HUES64 (cell line): Measurements from ENCODE around the gene SAP30BP.

Source experiments
- H3K27ac ChIP-seq: 2 replicates; pipeline ENCODE4 v1.7.0; 2013; ENCODE audit warnings: low read depth, low read length, inconsistent platforms
- H3K27me3 ChIP-seq: 2 replicates; pipeline ENCODE4 v1.6.1; 2013; ENCODE audit warnings: mild to moderate bottlenecking, low read length; ENCODE audit not compliant: insufficient read depth
- H3K36me3 ChIP-seq: 2 replicates; pipeline ENCODE4 v1.6.1; 2013; ENCODE audit warnings: mild to moderate bottlenecking, low read length; ENCODE audit not compliant: insufficient read depth
- H3K4me1 ChIP-seq: 2 replicates; pipeline ENCODE4 v1.6.1; 2013; ENCODE audit warnings: mild to moderate bottlenecking, low read length, moderate library complexity; ENCODE audit not compliant: insufficient read depth
- H3K4me3 ChIP-seq: 2 replicates; pipeline ENCODE4 v1.5.1; 2013; ENCODE audit warnings: mild to moderate bottlenecking, low read length, moderate library complexity
- H3K9ac ChIP-seq: 2 replicates; pipeline ENCODE4 v1.6.1; 2013; ENCODE audit warnings: mild to moderate bottlenecking, low read depth, low read length
- H3K9me3 ChIP-seq: 2 replicates; pipeline ENCODE4 v1.6.1; 2013; ENCODE audit warnings: low read depth, low read length; ENCODE audit not compliant: insufficient read depth
- WGBS: fragments of 150-250, 120-280 bp; methylation state at CpG from one replicate; pipeline ENCODE4 v1.1.7; 2013; ENCODE audit warnings: missing lambda C conversion rate; 5-methylcytosine and 5-hydroxymethylcytosine counted together

SAP30BP gene

GRCh38 chr17:75722076-75722475 is 54.9 kb downstream of the SAP30BP start:
- WGBS = 88% methylated on average over 5 of the region's 5 CpGs
- Histone ChIP-seq H3K4me3 (no peak overlapping the region; the same call in 1 of the 2 replicates), H3K27ac (no peak overlapping the region), H3K9ac (no peak overlapping the region), H3K4me1 (no peaks in the 10 kb centered on the region), H3K9me3 (no peaks in the 10 kb centered on the region), H3K27me3 (peaks cover 39% of the 10 kb centered on the region), H3K36me3 (no peaks in the 10 kb centered on the region)

GRCh38 chr17:75722542-75723095 is 55.5 kb downstream of the SAP30BP start:
- Histone ChIP-seq H3K27ac (no peak overlapping the region), H3K36me3 (no peaks in the 10 kb centered on the region), H3K4me1 (no peaks in the 10 kb centered on the region), H3K9me3 (no peaks in the 10 kb centered on the region), H3K27me3 (peaks cover 39% of the 10 kb centered on the region), H3K4me3 (no peak overlapping the region), H3K9ac (no peak overlapping the region)
- 94% methylated on average over 9 of the region's 9 CpGs for WGBS

DNA sequence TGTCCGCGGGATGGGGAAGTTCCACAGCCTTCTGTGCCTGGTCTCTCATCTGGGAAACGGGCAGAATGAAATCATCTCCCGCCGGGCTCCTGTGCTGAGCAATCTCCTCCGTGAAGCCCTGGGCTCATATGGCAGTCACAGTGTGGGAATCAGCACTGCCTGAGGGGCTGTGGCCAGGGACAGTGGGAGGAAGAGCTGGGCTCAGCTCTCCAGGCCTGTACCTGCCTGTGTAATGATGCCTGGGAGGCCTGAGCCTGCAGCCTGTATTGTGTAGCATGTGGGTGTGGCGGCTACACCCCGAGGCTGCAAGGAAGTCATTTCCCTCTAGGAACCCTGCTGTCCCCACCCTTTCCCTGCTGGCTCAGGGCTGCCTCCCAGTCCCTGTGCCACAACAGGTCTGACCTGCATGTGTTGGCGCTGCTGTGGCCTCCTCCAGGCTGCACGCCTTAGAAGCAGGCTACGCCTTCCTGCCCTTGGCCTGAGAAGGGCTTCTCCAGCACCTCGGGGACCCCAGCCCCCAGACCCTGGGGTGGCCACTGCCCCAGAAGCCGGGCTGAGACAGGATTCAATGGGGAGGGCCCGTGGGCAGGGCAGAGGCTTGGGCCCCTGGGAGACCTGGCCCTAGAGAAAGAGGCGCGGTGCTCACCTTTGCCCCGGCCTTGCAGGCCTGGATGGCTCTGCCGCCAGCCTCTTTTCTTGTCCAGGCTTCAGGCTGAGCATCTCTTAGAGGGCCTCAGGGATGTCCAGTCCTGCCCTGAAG is 56.2 kb downstream of the SAP30BP start:
- Histone ChIP-seq H3K27me3 (peaks cover 37% of the 10 kb centered on the region), H3K4me3 (no peak overlapping the region), H3K4me1 (no peaks in the 10 kb centered on the region), H3K27ac (no peak overlapping the region), H3K36me3 (no peaks in the 10 kb centered on the region), H3K9ac (no peak overlapping the region), H3K9me3 (no peaks in the 10 kb centered on the region)
- 85% methylated on average over 18 of the region's 18 CpGs for WGBS

DNA sequence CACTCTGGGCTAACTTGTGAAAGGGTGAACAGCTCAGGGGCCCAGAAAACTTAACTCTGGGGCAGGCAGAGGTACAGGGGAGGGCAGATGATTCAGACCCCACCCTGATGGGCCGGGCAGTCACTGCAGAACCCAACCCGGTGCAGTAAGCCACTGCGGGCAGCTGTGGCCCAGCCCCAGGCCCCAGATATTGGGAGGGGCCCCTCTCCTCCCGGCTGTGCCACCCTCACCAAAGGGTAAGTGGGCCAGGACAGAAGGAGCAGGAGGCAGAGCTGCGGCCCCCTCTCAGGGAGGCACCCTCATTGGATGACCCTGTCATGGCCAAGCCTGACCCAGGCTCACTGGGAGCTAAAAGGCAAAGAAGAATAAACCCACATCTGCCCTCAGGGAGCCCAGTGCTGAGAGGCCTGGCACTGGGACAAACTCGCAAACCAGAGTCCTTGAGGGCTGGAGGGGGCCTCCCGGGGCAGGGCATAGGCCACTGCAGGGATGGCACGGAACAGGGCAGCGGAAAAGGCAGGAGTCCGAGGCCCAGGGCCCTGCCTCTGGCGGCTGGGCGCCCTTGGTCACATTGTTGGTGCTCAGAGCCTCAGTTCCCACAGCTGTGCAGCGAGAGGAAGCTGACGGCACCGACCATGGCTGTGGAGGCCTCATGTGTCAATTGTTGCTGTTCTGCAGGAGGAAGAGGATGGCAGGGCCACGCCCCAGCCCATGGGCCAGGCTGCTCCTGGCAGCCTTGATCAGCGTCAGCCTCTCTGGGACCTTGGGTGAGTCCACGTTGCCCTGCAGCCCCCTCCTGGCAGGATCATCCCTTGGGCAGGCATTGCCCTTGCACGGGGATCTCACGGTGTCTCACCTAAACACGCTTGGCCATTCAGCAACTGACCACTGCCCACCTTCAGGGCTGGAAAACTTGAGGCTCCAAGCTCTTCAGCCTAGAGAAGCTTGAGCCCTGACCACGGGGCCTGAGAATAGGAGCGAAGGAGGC is 57.2 kb downstream of the SAP30BP start:
- H3K27me3 ChIP-seq = peaks cover 29% of the 10 kb centered on the region
- no peaks in the 10 kb centered on the region for H3K9me3 ChIP-seq
- H3K4me1 ChIP-seq = no peaks in the 10 kb centered on the region
- no peak overlapping the region for H3K9ac ChIP-seq
- 93% methylated on average over 23 of the region's 23 CpGs for WGBS
- H3K27ac ChIP-seq = no peak overlapping the region
- H3K4me3 ChIP-seq = no peak overlapping the region
- H3K36me3 ChIP-seq = no peaks in the 10 kb centered on the region

- 91% methylated on average over 7 of the region's 7 CpGs for WGBS
- Histone ChIP-seq H3K4me1 (no peaks in the 10 kb centered on the region), H3K27ac (no peak overlapping the region), H3K9ac (no peak overlapping the region), H3K36me3 (no peaks in the 10 kb centered on the region), H3K9me3 (no peaks in the 10 kb centered on the region), H3K4me3 (no peak overlapping the region), H3K27me3 (peaks cover 17% of the 10 kb centered on the region)
Observed at GRCh38 chr17:75725504-75725903, 58.4 kb downstream of the SAP30BP start.

DNA sequence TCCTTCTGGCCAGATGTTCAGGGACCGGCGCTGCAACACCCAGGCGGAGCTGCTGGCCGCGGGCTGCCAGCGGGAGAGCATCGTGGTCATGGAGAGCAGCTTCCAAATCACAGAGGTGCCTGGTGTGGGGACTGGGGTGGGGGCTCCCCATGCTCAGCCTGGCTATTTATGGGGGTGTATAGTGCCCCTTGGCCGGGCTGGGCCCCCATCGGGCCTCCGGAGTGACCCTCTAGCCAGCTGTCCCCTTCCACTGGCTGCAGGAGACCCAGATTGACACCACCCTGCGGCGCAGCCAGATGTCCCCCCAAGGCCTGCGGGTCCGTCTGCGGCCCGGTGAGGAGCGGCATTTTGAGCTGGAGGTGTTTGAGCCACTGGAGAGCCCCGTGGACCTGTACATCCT is 60.3 kb downstream of the SAP30BP start:
- H3K27ac ChIP-seq = no peak overlapping the region
- no peaks in the 10 kb centered on the region for H3K27me3 ChIP-seq
- H3K9ac ChIP-seq = no peak overlapping the region
- no peak overlapping the region for H3K4me3 ChIP-seq
- no peaks in the 10 kb centered on the region for H3K36me3 ChIP-seq
- 95% methylated on average over 18 of the region's 18 CpGs for WGBS
- H3K4me1 ChIP-seq = no peaks in the 10 kb centered on the region
- H3K9me3 ChIP-seq = no peaks in the 10 kb centered on the region

DNA sequence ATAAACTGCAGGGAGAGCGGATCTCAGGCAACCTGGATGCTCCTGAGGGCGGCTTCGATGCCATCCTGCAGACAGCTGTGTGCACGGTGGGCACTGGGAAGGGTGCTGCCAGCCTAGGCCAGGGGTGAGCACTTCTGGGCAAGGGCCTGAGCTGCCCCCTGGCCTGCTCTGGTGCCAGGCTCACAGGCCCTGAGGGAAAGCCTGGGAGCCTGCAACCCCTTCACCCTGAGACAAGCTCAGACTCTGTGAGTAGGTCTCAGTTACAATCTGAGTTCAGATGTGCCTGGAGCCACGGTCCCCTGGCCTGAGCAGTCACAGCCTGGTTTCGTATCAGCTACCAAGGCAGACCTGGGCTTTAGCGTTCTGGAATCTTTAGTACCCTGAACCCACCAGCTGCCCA is 62.2 kb downstream of the SAP30BP start:
- Histone ChIP-seq H3K36me3 (no peaks in the 10 kb centered on the region), H3K4me3 (no peak overlapping the region), H3K4me1 (no peaks in the 10 kb centered on the region), H3K27ac (no peak overlapping the region), H3K27me3 (no peaks in the 10 kb centered on the region), H3K9me3 (no peaks in the 10 kb centered on the region), H3K9ac (no peak overlapping the region)
- 93% methylated on average over 7 of the region's 7 CpGs for WGBS

DNA sequence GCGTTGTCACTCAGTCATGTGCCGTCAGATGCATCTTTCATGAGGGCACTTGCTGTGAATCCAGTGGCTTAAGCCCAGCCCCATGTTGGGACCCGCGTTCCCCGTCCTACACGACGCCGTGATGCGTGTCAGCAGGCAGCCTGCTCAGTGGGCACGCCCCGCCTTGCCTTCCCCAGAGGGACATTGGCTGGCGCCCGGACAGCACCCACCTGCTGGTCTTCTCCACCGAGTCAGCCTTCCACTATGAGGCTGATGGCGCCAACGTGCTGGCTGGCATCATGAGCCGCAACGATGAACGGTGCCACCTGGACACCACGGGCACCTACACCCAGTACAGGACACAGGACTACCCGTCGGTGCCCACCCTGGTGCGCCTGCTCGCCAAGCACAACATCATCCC is 62.9 kb downstream of the SAP30BP start:
- H3K4me1 ChIP-seq = no peaks in the 10 kb centered on the region
- WGBS = 95% methylated on average over 24 of the region's 24 CpGs
- H3K9me3 ChIP-seq = no peaks in the 10 kb centered on the region
- H3K27me3 ChIP-seq = no peaks in the 10 kb centered on the region
- H3K27ac ChIP-seq = no peak overlapping the region
- no peaks in the 10 kb centered on the region for H3K36me3 ChIP-seq
- H3K9ac ChIP-seq = no peak overlapping the region
- no peak overlapping the region for H3K4me3 ChIP-seq

GRCh38 chr17:75731086-75731715 is 64.1 kb downstream of the SAP30BP start:
- no peaks in the 10 kb centered on the region for H3K4me1 ChIP-seq
- no peaks in the 10 kb centered on the region for H3K9me3 ChIP-seq
- 92% methylated on average over 26 of the region's 26 CpGs for WGBS
- no peaks in the 10 kb centered on the region for H3K36me3 ChIP-seq
- H3K9ac ChIP-seq = no peak overlapping the region
- no peak overlapping the region for H3K4me3 ChIP-seq
- no peak overlapping the region for H3K27ac ChIP-seq
- no peaks in the 10 kb centered on the region for H3K27me3 ChIP-seq

GRCh38 chr17:75731716-75732498 is 64.8 kb downstream of the SAP30BP start:
- Histone ChIP-seq H3K36me3 (no peaks in the 10 kb centered on the region), H3K9me3 (no peaks in the 10 kb centered on the region), H3K27ac (no peak overlapping the region), H3K9ac (no peak overlapping the region), H3K4me3 (no peak overlapping the region), H3K27me3 (no peaks in the 10 kb centered on the region), H3K4me1 (no peaks in the 10 kb centered on the region)
- WGBS = 94% methylated on average over 31 of the region's 31 CpGs
